Stomach smooth muscle (tissue), 2 donors: ENCODE results near the gene PPP1R10.

Source experiments
- H3K27ac ChIP-seq: one replicate; pipeline ENCODE4 v1.7.0; 2013; ENCODE audit warnings: mild to moderate bottlenecking, low read length, inconsistent platforms
- H3K27me3 ChIP-seq, 2 donors: one replicate each; pipeline ENCODE4 v1.7.0; 2013; ENCODE audit warnings: low read length in 2 of 2; ENCODE audit not compliant: insufficient read depth in 2 of 2, control insufficient read depth in 1 of 2
- H3K36me3 ChIP-seq, 2 donors: one replicate each; pipeline ENCODE4 v1.7.0; 2013; ENCODE audit warnings: low read length in 2 of 2; ENCODE audit not compliant: control insufficient read depth in 2 of 2, insufficient read depth in 2 of 2
- H3K4me1 ChIP-seq: one replicate; pipeline ENCODE4 v1.7.0; 2013; ENCODE audit warnings: low read length; ENCODE audit not compliant: control insufficient read depth, insufficient read depth
- H3K4me3 ChIP-seq, 2 donors: one replicate each; pipeline ENCODE4 v1.7.0; 2013; ENCODE audit warnings: low read length in 2 of 2
- H3K9ac ChIP-seq, 2 donors: one replicate each; pipeline ENCODE4 v1.7.0; 2013; ENCODE audit warnings: low read length in 2 of 2, mild to moderate bottlenecking in 1 of 2
- H3K9me3 ChIP-seq, 2 donors: one replicate each; pipeline ENCODE4 v1.7.0; 2013; ENCODE audit warnings: low read length in 2 of 2; ENCODE audit not compliant: control insufficient read depth in 2 of 2
- donor health status: healthy.
- donor health status: Pancreatic carcinoma.

Gene PPP1R10

GRCh38 chr6:30619561-30619960 lies 2.5 kb upstream of the PPP1R10 start:
- H3K36me3 ChIP-seq, result peaks cover 32% of the 10 kb centered on the region in 2 donors
- no peak overlapping the region for H3K9ac ChIP-seq
- no peaks in the 10 kb centered on the region for H3K27me3 ChIP-seq
- no peaks in the 10 kb centered on the region for H3K9me3 ChIP-seq
- H3K4me3 ChIP-seq, result no peak overlapping the region
- peaks cover 7% of the 10 kb centered on the region for H3K4me1 ChIP-seq
- no peak overlapping the region for H3K27ac ChIP-seq

GRCh38 chr6:30618270-30618797 lies 1.3 kb upstream of the PPP1R10 start:
- peaks cover 27 to 28% of the 10 kb centered on the region in 2 donors for H3K36me3 ChIP-seq
- H3K27ac ChIP-seq, result peak overlapping the region; percentile 99
- H3K4me1 ChIP-seq, result peaks cover 19% of the 10 kb centered on the region
- no peaks in the 10 kb centered on the region for H3K9me3 ChIP-seq
- H3K27me3 ChIP-seq, result no peaks in the 10 kb centered on the region
- H3K4me3 ChIP-seq, result peak overlapping the region; percentile 78 to 94
- peak overlapping the region; percentile 82 to 100 for H3K9ac ChIP-seq

- Histone ChIP-seq H3K9ac (peak within 1 kb of the TSS; percentile 96 to 100), H3K4me3 (peak within 1 kb of the TSS; percentile 78 to 94), H3K27ac (peak within 1 kb of the TSS; percentile 99), H3K9me3 (no peaks in the 10 kb centered on the region), H3K4me1 (peaks cover 24% of the 10 kb centered on the region), H3K27me3 (no peaks in the 10 kb centered on the region), H3K36me3 (peaks cover 23 to 26% of the 10 kb centered on the region in 2 donors)
Observed at GRCh38 chr6:30617565-30618269, 674 bp upstream of the PPP1R10 start, which contains the start of gene MRPS18B. TSS of gene MRPS18B (plus strand) at chr6:30617840. CDS start at chr6:30617866, 26 bp downstream.

- peak overlapping the region; percentile 96 to 100 for H3K9ac ChIP-seq
- H3K4me1 ChIP-seq, result peaks cover 31% of the 10 kb centered on the region
- H3K36me3 ChIP-seq, result peaks cover 19 to 23% of the 10 kb centered on the region in 2 donors
- peak overlapping the region; percentile 99 for H3K27ac ChIP-seq
- H3K27me3 ChIP-seq, result no peaks in the 10 kb centered on the region
- no peaks in the 10 kb centered on the region for H3K9me3 ChIP-seq
- H3K4me3 ChIP-seq, result peak overlapping the region; percentile 76 to 94
Observed at GRCh38 chr6:30615958-30616810, 859 bp downstream of the PPP1R10 start.

GRCh38 chr6:30615219-30615957 lies 1.7 kb downstream of the PPP1R10 start:
- peaks cover 31% of the 10 kb centered on the region for H3K4me1 ChIP-seq
- peak overlapping the region; percentile 96 to 100 for H3K9ac ChIP-seq
- H3K4me3 ChIP-seq, result peak overlapping the region; percentile 76 to 94
- no peaks in the 10 kb centered on the region for H3K27me3 ChIP-seq
- H3K27ac ChIP-seq, result peak overlapping the region; percentile 99
- H3K36me3 ChIP-seq, result peaks cover 16 to 18% of the 10 kb centered on the region in 2 donors
- H3K9me3 ChIP-seq, result no peaks in the 10 kb centered on the region

GRCh38 chr6:30614843-30615218 lies 2.2 kb downstream of the PPP1R10 start:
- peak overlapping the region; percentile 76 to 94 for H3K4me3 ChIP-seq
- peaks cover 31% of the 10 kb centered on the region for H3K4me1 ChIP-seq
- H3K9me3 ChIP-seq, result no peaks in the 10 kb centered on the region

GRCh38 chr6:30614044-30614842 lies 2.8 kb downstream of the PPP1R10 start:
- H3K4me1 ChIP-seq, result peaks cover 35% of the 10 kb centered on the region
- peak overlapping the region; percentile 66 to 78 for H3K9ac ChIP-seq
- peaks cover 14 to 18% of the 10 kb centered on the region in 2 donors for H3K36me3 ChIP-seq

More at GRCh38 chr6:30614843-30615218, 2.2 kb downstream of the PPP1R10 start:
- Histone ChIP-seq H3K27ac (peak overlapping the region; percentile 99), H3K36me3 (peaks cover 16 to 18% of the 10 kb centered on the region in 2 donors), H3K9ac (peak overlapping the region; percentile 96 to 100), H3K27me3 (no peaks in the 10 kb centered on the region)

GRCh38 chr6:30613251-30614043 lies 3.6 kb downstream of the PPP1R10 start:
- H3K36me3 ChIP-seq, result peaks cover 22 to 26% of the 10 kb centered on the region in 2 donors
- peaks cover 34% of the 10 kb centered on the region for H3K4me1 ChIP-seq
- no peaks in the 10 kb centered on the region for H3K27me3 ChIP-seq
- no peaks in the 10 kb centered on the region for H3K9me3 ChIP-seq
- H3K4me3 ChIP-seq, result peak overlapping the region; percentile 76 to 94
- H3K27ac ChIP-seq, result peak overlapping the region; percentile 56
- peak overlapping the region in 1 of 2 donors; percentile 78 for H3K9ac ChIP-seq

More at GRCh38 chr6:30614044-30614842, 2.8 kb downstream of the PPP1R10 start:
- Histone ChIP-seq H3K27ac (peak overlapping the region; percentile 56), H3K9me3 (no peaks in the 10 kb centered on the region), H3K27me3 (no peaks in the 10 kb centered on the region), H3K4me3 (peak overlapping the region; percentile 76 to 94)

- Histone ChIP-seq H3K4me3 (peak overlapping the region in 1 of 2 donors; percentile 29), H3K27me3 (no peaks in the 10 kb centered on the region), H3K27ac (peak overlapping the region; percentile 56), H3K36me3 (peaks cover 23 to 29% of the 10 kb centered on the region in 2 donors), H3K9me3 (no peaks in the 10 kb centered on the region), H3K9ac (peak overlapping the region in 1 of 2 donors; percentile 29), H3K4me1 (peaks cover 30% of the 10 kb centered on the region)
Observed at GRCh38 chr6:30612687-30613248, 4.3 kb downstream of the PPP1R10 start.
